Erythroblast (primary cell): ENCODE data around the gene WDR70.

Experiments
- GATA1 ChIP-seq: IDR thresholded peaks from 2 replicates; pipeline ENCODE4 v1.6.1; 2011; ENCODE audit warnings: low read depth, mild to moderate bottlenecking, control low read depth, low read length, moderate library complexity
- POLR2A ChIP-seq: IDR thresholded peaks from 2 replicates; pipeline ENCODE4 v1.6.1; 2011; ENCODE audit warnings: mild to moderate bottlenecking, low read length

DNA sequence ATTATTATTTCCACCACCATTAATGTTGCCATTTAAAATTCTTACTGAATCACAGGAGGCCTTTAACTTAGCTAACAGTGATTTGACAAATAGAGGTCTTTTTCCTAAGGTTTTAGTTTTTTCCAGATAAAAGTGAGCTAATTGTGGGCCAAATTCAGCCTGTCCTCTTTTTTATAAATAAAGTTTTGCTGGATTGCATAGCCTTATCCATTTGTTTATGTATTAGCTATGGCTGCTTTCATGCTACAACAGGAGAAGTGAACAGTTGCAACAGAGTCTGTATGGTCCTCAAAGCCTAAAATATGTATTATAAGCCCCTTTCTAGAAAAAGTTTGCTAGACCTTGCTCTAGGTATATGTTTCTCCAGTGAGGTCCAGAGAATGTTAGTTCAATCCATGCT is 288.3 kb downstream of the WDR70 start:
- TF ChIP-seq POLR2A (no peak), GATA1 (no peak)
